Uterus (tissue), 4 donors: ENCODE data around the gene DBF4B. TPM values are rescaled to one million over a fixed set of nuclear protein-coding genes. Genes with fewer than 3 reads are reported as not detected.
"Not testable (repeated sequence)": the region's sequence is repeated elsewhere in the genome, so short reads cannot be mapped to it uniquely, and the experiment has no call there.

ENCODE experiments used
- DNase-seq, 2 donors: peaks; one replicate each; pipeline ENCODE4 v3.0.0-alpha.2; 2019 to 2020
- H3K27ac ChIP-seq, 2 donors: fragments of 200-600 bp; sonication (generic); 1 replicate in 1 of 2; 2 replicates in 1 of 2; pipeline ENCODE4 v1.5.1; 2016 to 2018
- H3K27me3 ChIP-seq, 2 donors: fragments of 200-600 bp; sonication (generic); one replicate each; pipeline ENCODE4 v1.5.1; 2018 to 2019; ENCODE audit warnings: control low read depth in 1 of 2
- H3K36me3 ChIP-seq, 2 donors: fragments of 200-600 bp; sonication (generic); one replicate each; pipeline ENCODE4 v1.5.1; 2019; ENCODE audit warnings: control low read depth in 1 of 2
- H3K4me1 ChIP-seq, 2 donors: fragments of 200-600 bp; sonication (generic); one replicate each; pipeline ENCODE4 v1.5.1; 2018 to 2019; ENCODE audit warnings: control low read depth in 1 of 2
- H3K4me3 ChIP-seq, 2 donors: fragments of 200-600 bp; sonication (generic); 1 replicate in 1 of 2; 2 replicates in 1 of 2; pipeline ENCODE4 v1.5.1; 2018 to 2019; ENCODE audit warnings: mild to moderate bottlenecking in 1 of 2
- H3K9me3 ChIP-seq, 2 donors: fragments of 200-600 bp; sonication (generic); one replicate each; pipeline ENCODE4 v1.5.1; 2019; ENCODE audit warnings: control low read depth in 1 of 2
- CTCF ChIP-seq, 4 experiments: fragments of 200-600 bp in 2 of 4; fragments of 450-650 bp in 2 of 4; sonication (generic) in 2 of 4; IDR thresholded peaks; one replicate each; pipeline ENCODE4 v1.5.1; 2016 to 2019; ENCODE audit warnings: antibody characterized with exemption in 4 of 4, mild to moderate bottlenecking in 2 of 4, moderate library complexity in 1 of 4
- POLR2A ChIP-seq, 2 donors: fragments of 450-650 bp; IDR thresholded peaks; one replicate each; pipeline ENCODE4 v1.6.1; 2016; ENCODE audit warnings: antibody characterized with exemption in 2 of 2, mild to moderate bottlenecking in 1 of 2, moderate library complexity in 1 of 2
- intact Hi-C: fragments of 100-400 bp; cut with DNase I; formaldehyde crosslinking; loops from one replicate; pipeline ENCODE4 v1.15.1; 2023; ENCODE audit warnings: low total_unique reads
- total RNA-seq, 4 donors: library from RNA; depleted of rRNA in 3 of 4; stranded (reverse); fragments of >200 nt in 3 of 4; gene quantifications; one replicate each; pipeline versions ENCODE4 v1.1.0 to v1.2.4, GENCODE V29; 2014 to 2023
- donor health status: DM: yes; HTN: yes; CAD: no.

DBF4B gene
- total RNA-seq, 4 donors from 2014 or later: 2.3 to 10.5 (median 9.3) TPM; not detected in 1

- no peak for DNase-seq
- Histone ChIP-seq H3K9me3 (no peaks in the 10 kb centered on the region), H3K36me3 (no peaks in the 10 kb centered on the region), H3K4me3 (no peak overlapping the region), H3K27me3 (no peaks in the 10 kb centered on the region), H3K4me1 (no peaks in the 10 kb centered on the region), H3K27ac (no peak overlapping the region)
- TF ChIP-seq CTCF (IDR thresholded peaks at IDR 0.05): no peak
- no peak for TF ChIP-seq POLR2A (IDR thresholded peaks at IDR 0.05)
- intact Hi-C loops: no loop called here
These were observed 44.7 kb downstream of the DBF4B start for GRCh38 chr17:44752953-44753861.

GRCh38 chr17:44754276-44754675 lies 45.8 kb downstream of the DBF4B start:
- intact Hi-C loops: no loop called here
- DNase-seq: no peak
- no peaks in the 10 kb centered on the region for H3K27me3 ChIP-seq
- peaks cover 0 to 6% of the 10 kb centered on the region in 2 donors for H3K4me1 ChIP-seq
- no peaks in the 10 kb centered on the region for H3K36me3 ChIP-seq
- H3K9me3 ChIP-seq: no peaks in the 10 kb centered on the region
- no peak for TF ChIP-seq POLR2A (IDR thresholded peaks at IDR 0.05)
- TF ChIP-seq CTCF (IDR thresholded peaks at IDR 0.05): no peak
- no peak overlapping the region for H3K27ac ChIP-seq
- H3K4me3 ChIP-seq: no peak overlapping the region

DNA sequence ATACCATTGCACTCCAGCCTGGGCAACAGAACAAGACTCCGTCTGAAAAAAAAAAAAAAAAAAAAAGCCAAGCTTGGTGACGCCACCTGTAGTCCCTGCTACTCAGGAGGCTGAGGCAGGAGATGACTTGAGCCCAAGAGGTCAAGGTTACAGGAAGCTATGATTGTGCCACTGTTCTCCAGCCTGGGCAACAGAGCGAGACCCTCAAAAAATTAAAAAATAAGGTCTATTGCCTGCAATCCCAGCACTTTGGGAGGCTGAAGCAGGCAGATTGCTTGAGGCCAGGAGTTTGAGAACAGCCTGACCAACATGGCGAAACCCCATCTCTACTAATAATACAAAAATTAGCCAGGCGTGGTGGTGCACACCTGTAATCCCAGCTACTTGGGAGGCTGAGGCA lies 46.7 kb downstream of the DBF4B start:
- DNase-seq, intact Hi-C loops, H3K4me3 ChIP-seq, H3K27ac ChIP-seq, H3K4me1 ChIP-seq, H3K27me3 ChIP-seq, H3K9me3 ChIP-seq, H3K36me3 ChIP-seq: not testable (repeated sequence)

DNA sequence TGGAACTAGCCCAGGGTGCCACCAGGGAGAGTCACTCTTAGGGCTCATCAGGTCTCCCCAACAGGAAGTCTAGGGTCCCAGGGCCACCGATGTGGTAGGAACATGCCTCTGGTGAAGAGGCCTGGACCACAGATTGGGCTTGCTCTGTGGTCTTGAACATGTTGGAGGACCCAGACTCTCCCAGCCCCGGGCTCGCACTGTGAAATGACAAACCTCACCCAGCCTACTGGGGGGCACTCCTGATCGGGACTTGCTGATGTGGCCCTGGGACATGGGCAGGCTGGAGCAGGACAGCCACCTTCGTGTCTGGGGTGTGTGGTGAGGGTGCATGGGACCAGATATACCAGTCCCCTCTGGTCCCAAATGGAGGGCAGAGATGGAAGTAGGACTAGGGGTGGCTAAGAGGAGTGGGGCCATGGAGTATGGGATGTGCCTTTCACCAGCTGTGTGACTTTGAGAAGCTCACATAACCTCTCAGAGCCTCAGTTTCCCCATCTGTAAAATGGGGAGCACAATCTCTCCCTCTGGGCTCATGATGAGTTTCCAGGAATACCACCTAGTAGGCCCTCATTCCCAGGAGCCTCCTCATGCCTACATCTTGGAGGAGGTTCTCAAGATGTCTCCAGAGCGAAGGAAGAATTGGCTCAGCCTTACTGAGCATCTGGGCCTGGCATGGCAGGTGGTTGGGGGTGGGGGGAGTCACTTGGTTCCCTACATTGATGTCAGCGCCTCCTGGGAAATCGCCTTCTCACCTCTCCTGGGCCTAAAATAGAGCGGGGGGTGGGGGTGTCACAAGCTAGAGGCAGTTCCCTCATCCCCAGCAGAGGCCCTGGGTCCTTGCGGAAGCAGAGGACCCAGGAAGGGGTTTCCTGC lies 48.8 kb downstream of the DBF4B start:
- TF ChIP-seq CTCF (IDR thresholded peaks at IDR 0.05) (no peak), POLR2A (IDR thresholded peaks at IDR 0.05) (no peak)
- no peak overlapping the region for H3K4me3 ChIP-seq
- H3K9me3 ChIP-seq: no peaks in the 10 kb centered on the region
- no peak overlapping the region for H3K27ac ChIP-seq
- intact Hi-C loops: no loop called here
- H3K27me3 ChIP-seq: no peaks in the 10 kb centered on the region
- no peaks in the 10 kb centered on the region for H3K36me3 ChIP-seq
- H3K4me1 ChIP-seq: peaks cover 0 to 9% of the 10 kb centered on the region in 2 donors
- DNase-seq: no peak

DNA sequence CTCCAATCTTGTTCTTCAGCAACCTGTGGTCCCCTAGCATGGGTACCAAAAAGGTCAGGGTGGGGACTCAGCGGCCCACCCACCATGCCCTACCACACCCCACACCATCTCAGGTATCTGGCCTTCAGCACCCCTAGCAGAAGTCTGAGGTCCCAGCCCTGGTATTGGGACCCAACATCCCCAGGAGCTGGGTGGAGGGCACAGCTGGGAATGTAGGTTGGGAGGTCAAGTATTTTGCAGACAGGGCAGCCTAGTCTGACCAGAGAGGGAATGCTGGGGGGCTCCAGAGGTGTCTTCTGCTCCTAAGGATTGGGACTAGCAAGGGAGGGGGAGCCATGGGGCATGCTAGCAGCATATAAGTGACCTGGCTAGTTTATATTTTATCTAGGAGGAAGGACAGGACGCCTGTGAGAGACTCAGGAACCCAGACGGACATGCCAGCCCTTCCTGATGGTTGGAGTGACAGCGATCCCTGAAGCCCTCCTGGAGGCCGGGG lies 49.5 kb downstream of the DBF4B start:
- no peak for TF ChIP-seq CTCF (IDR thresholded peaks at IDR 0.05)
- TF ChIP-seq POLR2A (IDR thresholded peaks at IDR 0.05): no peak
- Histone ChIP-seq H3K4me3 (no peak overlapping the region), H3K4me1 (peaks cover 0 to 9% of the 10 kb centered on the region in 2 donors), H3K36me3 (no peaks in the 10 kb centered on the region), H3K9me3 (no peaks in the 10 kb centered on the region), H3K27me3 (no peaks in the 10 kb centered on the region), H3K27ac (no peak overlapping the region)
- intact Hi-C loops: no loop called here
- DNase-seq: no peak
